Activated naive CD4-positive, alpha-beta T cell treated with anti-CD3 and anti-CD28 coated beads, Interleukin-2, amount 50 U/mL, for 16 hours (primary cell): ENCODE measurements around the gene KCNQ2.
"Not testable (repeated sequence)": the region's sequence is repeated elsewhere in the genome, so short reads cannot be mapped to it uniquely, and the experiment has no call there.

Experiments used
- DNase-seq: peaks from one replicate; pipeline ENCODE4 v3.0.0-alpha.2; 2020

The KCNQ2 gene

DNA sequence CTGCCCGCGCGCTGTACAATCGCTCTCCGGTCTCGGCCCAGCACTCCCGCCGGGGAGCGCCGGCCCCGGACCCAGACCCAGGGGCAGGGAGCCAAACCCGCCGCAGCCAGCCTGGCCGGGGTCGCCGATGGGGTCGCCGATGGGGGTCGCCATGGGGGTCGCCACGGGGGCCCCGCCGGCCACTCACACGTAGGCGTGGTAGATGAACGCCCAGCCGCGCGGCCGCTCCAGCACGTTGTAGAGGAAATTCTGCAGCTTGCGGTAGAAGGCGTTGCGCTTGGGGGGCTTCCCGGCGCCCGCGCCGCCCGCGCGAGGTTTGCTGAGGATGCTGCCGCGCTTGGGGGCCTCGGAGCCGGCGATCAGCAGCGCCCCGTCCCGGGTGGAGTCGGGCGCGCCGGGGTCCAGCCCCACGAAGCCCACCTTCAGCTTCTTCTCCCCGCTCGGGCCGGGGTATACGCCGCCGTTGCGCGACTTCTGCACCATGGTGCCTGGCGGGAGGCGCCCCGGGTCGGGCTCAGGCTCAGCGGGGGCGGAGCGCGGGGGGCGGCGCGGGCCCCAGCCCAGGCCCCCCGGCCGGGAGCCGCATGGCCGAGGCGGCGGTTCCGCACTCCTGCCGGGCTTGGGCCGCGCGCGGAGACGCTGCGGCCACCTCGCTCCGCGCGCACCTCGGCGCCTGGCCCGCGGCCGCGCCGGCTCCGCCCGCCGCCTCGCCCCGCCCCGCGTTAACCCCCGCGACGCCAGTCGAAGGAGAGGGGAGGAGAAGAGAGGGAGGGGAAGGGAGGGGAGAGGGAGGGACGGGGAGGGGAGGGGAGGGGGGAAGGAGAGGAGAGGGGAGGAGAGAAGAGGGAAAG lies at the start of gene KCNQ2:
TSS of gene KCNQ2 (minus strand) at position 675 of the 851 bp plus-strand sequence. CDS start at position 483, 192 bp downstream.
- no peak for DNase-seq

DNA sequence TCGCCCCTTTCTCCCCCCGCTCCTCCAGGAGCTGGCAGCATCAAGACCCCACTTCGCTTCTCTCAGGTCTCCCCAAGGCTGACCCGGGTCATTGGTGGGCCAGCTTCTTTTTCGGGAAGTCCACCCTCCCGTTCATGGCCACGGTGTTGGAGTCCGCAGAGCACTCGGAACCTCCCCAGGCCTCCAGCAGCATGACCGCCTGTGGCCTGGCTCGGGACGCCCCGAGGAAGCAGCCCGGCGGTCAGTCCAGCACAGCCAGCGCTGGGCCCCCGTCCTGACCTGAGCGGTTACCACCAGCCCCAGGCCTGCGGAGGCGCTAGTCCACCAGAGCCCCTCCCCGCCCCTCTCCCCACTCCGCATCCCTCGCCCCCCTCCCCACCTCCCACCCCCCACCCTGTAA lies 49.1 kb upstream of the KCNQ2 start:
- DNase-seq = no peak

DNA sequence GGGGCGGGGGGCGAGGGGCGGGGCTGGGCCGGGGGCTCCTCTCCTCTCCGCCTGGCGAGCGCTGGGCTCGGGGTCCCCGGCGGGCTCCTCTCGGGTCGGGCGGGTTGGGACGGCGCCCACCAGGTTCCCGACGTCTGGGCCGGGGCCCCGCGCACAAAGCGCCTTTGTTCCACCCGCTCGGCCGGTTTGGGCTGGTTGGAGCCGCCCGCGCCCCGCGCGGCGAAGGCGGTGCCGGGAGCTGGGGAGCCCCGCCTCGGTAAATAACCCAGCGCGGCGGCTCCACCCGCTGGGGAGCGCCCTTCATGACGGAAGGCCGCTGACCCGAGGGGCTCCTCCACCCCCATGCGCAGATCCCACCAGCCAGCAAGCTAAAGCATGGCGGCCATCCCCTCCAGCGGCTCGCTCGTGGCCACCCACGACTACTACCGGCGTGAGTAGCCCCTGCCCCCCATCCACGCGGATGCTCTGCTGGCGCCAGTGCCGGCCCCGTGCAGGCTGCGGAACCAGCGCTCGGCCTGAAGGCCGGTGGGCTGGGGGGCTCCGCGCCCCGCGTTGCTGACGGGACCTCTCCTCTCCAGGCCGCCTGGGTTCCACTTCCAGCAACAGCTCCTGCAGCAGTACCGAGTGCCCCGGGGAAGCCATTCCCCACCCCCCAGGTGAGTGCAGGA lies 48.6 kb upstream of the KCNQ2 start:
- DNase-seq = peak; percentile 80

DNA sequence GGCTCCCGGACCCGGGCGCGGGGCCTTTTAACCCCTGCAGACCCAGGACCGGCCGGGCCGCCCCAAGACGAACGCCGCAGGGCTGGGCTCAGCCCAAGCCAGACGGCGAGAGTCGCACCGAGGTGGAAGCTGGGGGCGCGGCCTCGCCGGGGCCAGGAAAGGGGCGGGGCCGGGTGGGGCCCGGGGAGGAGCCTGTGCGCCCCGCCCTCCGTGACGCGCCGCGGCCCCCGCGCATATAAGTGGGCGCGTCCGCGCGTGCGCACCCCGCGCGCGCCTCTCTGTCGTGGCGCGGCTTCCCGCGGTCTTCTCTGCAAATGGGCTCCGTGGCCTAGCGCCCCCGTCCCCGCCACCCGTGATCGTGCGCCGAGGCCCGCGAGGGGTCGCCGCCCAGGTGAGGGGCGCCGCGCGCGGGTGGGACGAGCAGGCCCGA lies 48.1 kb upstream of the KCNQ2 start, which contains the start of gene PPDPF:
TSS of gene PPDPF (plus strand) at position 262 of the 430 bp plus-strand sequence. CDS start 544 bp downstream, outside the sequence.
- peak; percentile 79 for DNase-seq

DNA sequence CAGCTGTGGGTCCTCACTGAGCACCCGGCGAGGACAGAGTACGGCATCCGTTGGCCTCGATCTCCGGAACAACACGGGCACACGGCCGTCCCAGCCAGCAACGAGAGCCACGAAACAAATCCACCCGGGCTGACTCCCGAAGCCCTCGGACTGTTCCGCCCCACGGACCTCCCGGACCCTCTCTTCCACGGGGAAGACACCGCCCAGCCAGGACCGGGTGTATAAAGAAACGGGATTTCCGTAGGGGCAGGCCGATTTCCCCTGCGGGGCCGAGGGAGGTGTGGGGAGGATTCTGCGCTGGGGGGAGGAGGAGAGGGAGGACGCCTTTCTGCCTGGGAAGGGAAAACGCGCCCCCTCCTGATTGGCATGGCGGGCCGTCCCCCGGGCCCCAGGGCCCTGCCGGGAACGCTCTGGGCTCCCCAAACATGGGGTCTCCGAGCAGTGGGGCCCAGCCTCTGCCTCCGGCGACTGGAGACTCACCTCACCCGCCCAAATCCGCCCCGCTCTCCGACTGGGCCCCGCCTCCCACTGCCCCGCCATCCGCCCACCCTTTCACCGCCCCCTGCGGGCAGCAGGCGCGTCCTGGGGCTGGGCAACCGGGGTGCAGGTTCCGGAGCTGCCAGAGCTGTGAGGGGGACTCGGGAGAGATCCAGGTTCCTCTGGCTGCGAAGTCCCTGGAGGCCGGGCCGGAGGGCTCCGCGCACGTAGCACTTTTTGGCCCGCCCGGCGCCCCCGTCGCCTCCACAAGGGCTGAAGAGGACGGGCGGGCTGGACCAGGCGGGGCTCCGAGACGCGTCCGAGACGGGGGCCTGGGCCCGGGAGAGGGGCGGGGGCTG lies 47.4 kb upstream of the KCNQ2 start:
- DNase-seq = peak; percentile 57

DNA sequence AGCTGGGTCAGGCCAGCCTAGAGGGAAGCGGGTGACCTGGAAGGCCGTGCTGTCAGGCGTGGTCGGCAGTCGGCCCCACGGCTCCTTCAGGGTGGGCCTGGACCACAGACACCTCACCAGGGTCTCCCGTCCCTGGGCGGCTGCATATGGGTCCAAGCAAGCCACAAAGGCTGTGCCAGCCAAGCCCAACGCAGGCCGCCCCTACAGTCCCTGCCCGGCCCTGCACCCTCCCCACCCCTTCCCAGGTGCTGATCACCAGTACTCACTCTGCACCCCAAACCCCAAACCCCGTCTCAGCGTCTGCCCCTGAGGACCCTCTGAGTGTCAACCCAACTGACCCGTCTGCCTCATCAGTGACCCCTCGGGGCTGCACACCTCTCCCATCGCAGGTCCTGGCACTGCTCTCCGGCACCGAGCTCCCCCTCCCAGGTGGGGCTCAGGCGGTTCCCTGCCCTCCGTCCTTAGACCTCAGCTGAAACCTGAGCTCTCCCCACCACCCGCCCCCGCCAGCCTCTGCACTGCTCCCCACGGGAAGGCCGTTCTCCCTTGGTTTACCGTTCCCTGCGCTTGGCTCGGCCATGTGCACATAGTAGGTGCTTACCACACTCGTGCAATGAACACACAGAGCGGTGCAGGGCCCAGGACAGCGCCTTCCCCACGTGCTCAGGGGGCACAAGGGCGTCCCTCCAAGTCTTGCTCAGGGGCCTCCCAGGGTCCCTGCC lies 46.7 kb upstream of the KCNQ2 start:
- no peak for DNase-seq

DNA sequence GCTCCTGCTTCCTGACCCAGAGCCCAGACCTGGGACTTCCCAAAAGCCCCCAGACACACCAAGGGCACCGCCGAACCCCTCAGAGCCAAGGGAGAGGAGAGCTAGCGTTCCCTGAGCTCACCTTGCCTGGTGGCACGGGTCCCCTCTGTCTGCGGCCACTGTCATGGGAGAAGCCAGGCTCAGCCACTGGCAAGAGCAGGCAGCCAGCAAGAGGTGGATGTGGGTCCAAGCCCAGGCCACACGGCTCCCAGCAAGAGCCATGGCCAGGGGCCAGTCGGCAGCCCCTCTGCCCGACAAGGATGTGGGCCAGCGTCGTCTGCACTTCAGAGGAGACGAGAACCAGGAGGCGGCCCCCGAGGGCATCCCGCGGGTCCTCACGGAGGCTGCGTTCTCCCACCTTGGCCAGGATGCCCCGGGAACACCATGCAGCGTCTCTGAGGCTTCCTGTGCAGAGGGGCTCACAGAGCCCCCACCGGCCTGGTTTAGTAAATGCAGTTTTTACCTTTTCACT lies 46.0 kb upstream of the KCNQ2 start:
- DNase-seq = no peak

DNA sequence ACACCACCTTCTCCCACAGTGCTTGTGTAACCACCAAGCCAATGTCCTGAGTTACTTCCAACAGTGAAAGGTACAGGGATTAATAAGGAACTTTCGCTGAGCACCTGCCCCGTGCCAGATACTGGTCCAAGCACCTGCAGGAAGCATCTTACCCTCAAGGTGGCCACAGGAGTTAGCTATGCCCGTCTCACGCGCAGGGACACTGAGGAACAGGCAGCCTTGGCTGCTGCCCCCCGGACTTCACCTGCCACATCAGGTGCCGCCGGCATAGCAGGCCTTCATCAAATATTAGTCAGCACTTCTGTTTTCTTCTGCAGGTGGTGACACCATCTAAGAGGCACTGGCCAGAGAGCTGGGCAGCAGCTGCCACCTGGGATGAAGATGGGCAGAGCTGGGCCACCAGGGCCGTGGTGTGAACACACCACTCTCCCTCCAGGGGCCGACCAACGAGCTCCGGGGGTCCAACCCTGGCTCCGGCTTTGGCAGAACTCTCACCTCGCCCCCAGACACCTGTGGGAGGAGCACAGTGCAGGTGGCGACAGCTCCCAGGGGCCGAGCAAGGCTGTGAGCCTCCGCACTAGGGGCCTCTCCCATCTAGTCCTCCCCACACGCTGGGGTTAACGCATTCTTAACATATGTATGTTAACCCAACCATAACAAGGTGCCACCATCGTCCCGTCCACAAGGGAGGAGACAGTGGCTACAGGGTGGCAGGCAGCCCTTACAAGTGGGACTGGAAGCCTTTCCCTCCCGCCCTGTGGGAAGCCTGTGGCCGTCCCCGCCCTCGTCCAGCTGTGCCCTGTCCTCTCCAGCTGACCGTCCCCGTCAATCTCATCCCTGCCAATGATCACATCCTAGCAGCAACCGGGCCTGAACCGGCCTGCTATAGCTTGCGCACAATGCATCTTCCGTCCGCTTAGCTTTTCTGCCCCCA lies 45.2 kb upstream of the KCNQ2 start:
- DNase-seq = no peak

DNA sequence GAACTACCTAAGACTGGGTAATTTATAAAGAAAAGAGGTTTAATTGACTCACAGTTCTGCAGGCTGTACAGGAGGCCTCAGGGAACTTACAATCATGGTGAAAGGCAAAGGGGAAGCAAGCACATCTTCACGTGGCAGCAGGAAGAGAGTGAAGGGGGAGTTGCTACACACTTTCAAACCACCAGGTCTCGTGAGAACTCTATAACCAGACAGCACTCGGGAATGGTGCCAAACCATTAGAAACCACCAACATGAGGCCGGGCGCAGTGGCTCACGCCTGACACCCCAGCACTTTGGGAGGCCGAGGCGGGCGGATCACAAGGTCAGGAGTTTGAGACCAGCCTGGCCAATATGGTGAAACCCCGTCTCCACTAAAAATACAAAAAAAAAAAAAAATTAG lies 42.1 kb upstream of the KCNQ2 start:
- not testable (repeated sequence) for DNase-seq

DNA sequence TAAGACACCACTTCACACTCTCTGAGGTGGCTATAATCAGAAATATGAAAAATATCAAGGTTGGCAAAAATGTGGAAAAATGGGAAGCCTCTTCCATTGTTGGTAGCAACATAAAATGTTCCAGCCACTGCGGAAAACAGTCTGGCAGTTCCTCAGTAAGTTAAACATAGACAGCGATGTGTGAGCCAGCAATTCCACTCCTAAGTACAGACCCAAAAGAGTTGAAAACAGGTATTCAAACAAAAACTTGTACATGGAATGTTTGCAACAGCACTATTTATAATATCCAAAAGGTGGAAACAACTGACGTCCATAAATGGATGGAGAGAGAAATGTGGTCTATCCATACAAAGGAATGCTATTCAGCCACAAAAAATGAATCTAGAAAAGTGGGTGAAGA lies 40.8 kb upstream of the KCNQ2 start:
- DNase-seq = no peak

DNA sequence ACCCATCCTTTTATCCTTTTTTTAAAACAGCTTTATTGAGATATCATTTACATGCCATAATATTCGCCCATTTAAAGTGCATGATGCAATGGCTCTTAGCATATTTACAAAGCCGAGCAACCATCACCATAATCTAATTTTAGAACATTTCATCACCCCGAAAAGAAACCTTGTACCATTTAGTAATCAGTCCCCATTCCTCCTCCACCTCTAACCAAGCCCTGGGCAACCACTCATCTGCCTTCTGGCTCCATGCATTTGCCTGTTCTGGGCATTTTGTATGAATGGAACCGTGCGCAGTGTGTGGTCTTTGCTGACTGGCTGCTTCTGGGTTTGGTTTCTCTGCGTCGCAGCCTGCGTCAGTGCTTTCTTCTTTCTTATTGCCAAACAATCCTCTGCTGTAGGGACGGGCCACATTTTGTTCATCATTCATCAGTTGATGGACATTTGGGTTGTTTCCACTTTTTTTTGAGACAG lies 36.7 kb upstream of the KCNQ2 start:
- no peak for DNase-seq

DNA sequence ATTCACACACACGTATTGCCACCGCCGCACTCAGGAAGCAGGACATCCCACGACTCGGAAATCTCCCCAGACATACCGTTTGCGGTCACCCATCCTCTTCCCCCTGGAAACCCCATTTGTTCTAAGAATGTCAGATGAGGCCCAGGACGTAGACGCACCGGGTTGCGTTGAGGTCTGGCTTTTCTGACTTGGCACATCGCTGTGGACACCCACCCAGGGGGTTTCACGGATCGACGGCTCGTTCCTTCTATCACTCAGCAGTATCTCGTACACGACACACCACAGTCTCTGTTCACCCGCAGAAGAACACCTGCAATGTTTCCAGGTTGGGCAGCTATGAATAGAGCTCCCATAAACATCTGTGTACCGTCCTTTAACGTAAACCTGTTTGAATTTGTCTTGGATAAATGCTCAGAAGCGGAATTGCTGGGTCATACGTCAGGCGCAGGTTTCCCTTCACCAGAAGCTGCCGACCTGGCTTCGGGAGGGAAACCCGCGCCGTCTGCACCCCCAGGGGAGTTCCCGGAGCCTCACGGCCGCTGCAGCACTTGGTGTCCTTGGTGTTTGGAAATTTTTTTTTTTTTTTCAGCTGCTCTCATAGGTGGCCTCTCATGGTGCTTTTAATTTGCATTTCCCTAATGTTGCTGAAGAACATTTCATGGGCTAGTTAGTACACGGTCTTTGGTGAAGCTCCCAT lies 35.8 kb upstream of the KCNQ2 start:
- no peak for DNase-seq

DNA sequence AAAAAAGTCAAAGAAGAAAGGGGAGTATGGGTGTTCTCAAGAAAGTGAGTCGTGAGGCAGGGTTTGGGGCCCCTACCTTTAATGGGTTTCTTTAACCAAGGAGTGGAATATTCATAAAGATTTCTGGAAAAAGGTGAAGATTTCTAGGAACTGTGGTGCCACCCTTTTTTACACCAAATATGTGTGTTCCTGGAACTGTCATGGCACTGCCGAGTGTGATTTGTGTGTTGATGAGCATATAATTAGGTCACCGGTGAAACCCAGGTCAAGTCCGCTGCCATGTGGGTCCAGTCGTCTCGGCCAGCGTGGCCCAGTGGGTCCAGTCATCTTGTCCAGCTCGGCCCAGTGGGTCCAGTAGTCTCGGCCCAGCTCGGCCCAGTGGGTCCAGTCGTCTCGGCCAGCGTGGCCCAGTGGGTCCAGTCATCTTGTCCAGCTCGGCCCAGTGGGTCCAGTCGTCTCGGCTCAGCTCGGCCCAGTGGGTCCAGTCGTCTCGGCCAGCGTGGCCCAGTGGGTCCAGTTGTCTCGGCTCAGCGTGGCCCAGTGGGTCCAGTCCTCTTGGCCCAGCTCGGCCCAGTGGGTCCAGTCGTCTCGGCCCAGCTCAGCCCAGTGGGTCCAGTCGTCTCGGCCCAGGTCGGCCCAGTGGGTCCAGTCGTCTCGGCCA lies 34.8 kb upstream of the KCNQ2 start:
- DNase-seq = no peak

DNA sequence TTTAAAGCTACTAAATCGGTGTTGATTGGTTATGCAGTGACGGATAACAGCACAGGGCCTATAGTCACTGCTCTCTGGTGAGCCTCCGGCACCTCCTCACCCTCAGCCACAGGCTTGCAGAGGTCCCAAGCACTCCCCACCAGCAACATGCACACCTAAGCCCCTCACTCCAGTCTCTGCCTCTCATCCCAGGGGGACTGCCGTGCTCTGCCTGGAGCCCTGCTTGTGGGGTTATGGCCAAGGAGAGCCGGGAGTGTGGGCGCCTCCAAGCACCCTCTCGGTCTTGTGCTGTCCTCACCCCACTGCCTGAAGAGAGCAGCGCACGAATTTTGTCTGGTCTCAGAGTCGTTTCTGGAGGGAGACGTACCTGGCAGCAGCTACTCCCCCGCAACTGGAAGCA lies 33.3 kb upstream of the KCNQ2 start:
- DNase-seq = no peak

DNA sequence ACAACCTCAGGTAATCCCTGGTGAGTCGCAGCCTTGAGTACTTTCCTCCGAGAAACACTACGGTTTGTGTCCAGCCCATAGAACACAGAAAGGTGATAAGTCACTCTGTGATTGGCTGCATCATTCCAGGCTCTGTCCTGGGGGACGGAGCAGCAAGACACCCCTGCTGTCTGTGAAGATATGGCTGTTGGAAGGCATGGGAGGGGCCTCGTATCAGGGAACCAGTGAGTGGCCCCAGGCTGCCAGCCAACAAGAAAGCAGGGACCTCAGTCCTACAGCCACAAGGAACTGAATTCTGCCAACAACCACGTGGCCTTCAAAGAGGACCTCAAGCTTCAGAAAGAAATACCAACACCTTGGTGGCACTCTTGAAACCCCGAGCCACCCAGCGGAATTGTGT lies 32.8 kb upstream of the KCNQ2 start:
- DNase-seq = no peak

DNA sequence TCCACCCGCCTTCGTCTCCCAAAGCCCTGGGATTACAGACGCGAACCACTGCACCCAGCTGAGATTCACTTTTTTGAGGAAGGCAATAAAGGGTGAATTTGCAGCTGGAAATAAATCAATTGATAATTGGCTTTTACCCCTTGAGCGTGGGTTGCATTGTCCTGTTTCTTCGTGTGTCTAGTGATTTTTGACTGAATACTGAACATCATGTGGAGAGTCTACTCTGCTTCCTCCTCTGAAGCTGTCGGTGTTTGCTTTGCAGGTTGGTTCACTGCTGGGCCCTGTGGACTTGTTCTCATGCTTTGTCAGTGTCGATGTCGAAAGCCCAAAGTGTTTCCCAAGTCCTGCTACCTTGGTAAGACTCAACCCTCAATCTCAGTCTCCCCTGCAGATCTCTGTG lies 32.2 kb upstream of the KCNQ2 start:
- DNase-seq = no peak

DNA sequence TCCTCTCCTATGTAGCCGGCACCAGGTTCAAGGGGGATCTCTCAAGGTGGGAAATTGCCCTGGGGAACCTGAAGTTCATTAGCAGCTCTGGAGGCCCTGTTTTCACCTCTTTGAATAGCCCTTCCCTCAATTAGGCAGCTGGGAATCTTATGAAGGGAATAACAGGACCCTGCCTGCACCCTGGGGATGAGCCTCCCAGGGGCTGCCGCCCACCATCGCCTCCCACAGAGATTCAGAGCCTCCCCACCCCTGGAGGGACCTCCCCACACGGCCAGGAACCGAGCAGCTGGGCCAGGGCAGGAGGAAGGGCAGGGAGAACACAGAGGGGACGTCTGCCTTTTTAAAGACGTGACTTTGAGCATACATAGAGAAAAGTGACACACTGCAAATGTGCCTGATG lies 31.1 kb upstream of the KCNQ2 start:
- no peak for DNase-seq

DNA sequence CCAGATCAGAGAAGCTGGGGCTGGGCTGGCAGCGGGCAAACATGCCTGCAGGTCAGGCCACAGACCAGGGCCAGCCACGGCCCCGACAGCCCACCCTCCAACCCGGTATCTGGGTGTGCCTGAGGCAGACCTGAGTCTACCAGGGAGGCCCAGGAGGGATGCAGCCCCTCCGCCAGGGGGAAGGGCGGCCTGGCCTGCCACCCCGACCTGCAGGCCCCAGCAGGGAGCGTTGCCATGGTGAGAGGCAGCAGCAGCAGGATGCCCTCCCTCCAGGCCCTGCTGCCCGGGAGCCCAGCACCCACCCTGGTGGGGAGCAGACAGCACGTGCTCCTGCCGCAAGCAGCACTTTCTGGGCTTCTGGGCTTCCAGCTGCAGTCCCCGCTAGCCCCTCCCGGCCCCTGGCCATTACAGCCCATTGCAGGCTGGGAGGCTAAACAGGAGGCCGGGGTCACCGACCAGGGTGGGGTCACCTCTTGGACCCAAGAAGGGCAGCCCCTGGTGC lies 30.3 kb upstream of the KCNQ2 start:
- no peak for DNase-seq

DNA sequence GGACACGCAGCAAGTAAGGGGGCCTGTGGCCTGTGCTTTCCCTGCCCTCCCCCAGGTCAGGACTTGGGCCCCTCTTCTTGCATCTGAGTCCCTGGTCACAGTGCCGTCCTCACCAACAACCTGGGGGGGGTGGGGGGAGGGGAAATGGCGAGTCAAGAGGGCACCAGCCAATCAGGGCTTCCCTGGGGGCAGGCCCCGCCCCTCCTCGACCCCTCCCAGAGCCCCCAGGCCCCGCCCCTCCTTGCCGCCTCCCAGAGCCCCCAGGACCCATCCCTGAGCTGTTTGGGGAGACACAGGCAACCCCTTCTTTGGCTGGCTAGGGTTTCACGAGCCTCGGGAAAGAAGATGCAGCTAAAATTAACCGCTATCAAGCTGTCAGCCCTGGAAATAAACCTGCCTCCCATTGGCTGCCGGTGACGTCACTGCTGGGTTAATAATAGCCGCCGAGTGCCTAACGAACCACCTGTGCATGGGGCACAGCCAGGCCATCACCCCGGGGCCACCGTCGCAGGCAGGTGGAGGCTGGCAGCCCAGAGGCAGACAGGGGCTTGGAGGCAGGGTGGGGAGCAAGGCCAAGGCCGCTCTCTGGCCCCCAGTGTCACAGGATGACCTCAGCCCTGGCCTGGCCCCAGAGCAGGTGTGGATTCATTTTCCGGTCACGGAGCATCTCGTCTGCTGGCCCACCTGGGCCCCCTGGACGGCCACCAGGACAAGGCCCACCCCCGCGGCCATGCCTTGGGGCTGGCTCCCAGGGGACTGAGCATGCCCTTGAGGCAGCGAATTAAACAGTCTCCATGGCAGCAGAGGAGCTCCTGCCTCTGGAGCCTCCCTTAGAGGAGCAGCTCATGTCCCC lies 29.6 kb upstream of the KCNQ2 start:
- no peak for DNase-seq
